Right atrium auricular region (tissue), 2 donors: ENCODE measurements around the gene LTBP2. TPM values are rescaled to one million over a fixed set of nuclear protein-coding genes. Genes with fewer than 3 reads are reported as not detected.

Source experiments
- DNase-seq: peaks from one replicate; pipeline ENCODE4 v3.0.0-alpha.2; 2019; ENCODE audit warnings: low spot score
- H3K27ac ChIP-seq, 2 donors: fragments of 200-600 bp; sonication (generic); 1 replicate in 1 of 2; 2 replicates in 1 of 2; pipeline ENCODE4 v1.5.1; 2016 to 2019
- H3K27me3 ChIP-seq, 2 donors: fragments of 200-600 bp; sonication (generic); one replicate each; pipeline versions ENCODE4 v1.5.1 to v1.6.0; 2017 to 2019
- H3K36me3 ChIP-seq: fragments of 200-600 bp; sonication (generic); one replicate; pipeline ENCODE4 v1.5.1; 2016
- H3K4me1 ChIP-seq, 2 donors: fragments of 200-600 bp; sonication (generic); one replicate each; pipeline versions ENCODE4 v1.5.1 to v1.6.0; 2017 to 2019
- H3K4me3 ChIP-seq, 2 donors: fragments of 200-600 bp; sonication (generic); 1 replicate in 1 of 2; 2 replicates in 1 of 2; pipeline ENCODE4 v1.5.1; 2017 to 2019; ENCODE audit warnings: mild to moderate bottlenecking in 1 of 2, moderate library complexity in 1 of 2
- H3K9me3 ChIP-seq, 2 donors: fragments of 200-600 bp; sonication (generic); one replicate each; pipeline ENCODE4 v1.5.1; 2019
- CTCF ChIP-seq, 2 donors: fragments of 200-600 bp; sonication (generic); IDR thresholded peaks; one replicate each; pipeline ENCODE4 v1.5.1; 2019; ENCODE audit warnings: antibody characterized with exemption in 2 of 2
- total RNA-seq, 2 donors: library from RNA; depleted of rRNA; stranded (reverse); fragments of >200 nt; gene quantifications; one replicate each; pipeline ENCODE4 v1.1.0, GENCODE V29; 2016

The LTBP2 gene
- total RNA-seq, 2 donors from 2014 or later, result 32.1 to 102 TPM

- no peaks in the 10 kb centered on the region for H3K27me3 ChIP-seq
- TF ChIP-seq CTCF (IDR thresholded peaks at IDR 0.05), result no peak
- no peak overlapping the region for H3K4me3 ChIP-seq
- DNase-seq, result no peak
- peaks cover 11% of the 10 kb centered on the region for H3K36me3 ChIP-seq
- no peaks in the 10 kb centered on the region for H3K9me3 ChIP-seq
- no peak overlapping the region for H3K27ac ChIP-seq
- H3K4me1 ChIP-seq, result no peaks in the 10 kb centered on the region
These were observed 110.3 kb downstream of the LTBP2 start for GRCh38 chr14:74501691-74502090.

- Histone ChIP-seq H3K27ac (no peak overlapping the region), H3K4me3 (no peak overlapping the region), H3K4me1 (peaks cover 0 to 5% of the 10 kb centered on the region in 2 donors), H3K36me3 (peaks cover 16% of the 10 kb centered on the region), H3K27me3 (no peaks in the 10 kb centered on the region), H3K9me3 (no peaks in the 10 kb centered on the region)
- peak; percentile 21 to 70 for TF ChIP-seq CTCF (IDR thresholded peaks at IDR 0.05)
- DNase-seq, result peak; percentile 73
These were observed 110.9 kb downstream of the LTBP2 start for GRCh38 chr14:74501135-74501614.

GRCh38 chr14:74500417-74501134 is 111.5 kb downstream of the LTBP2 start:
- H3K4me3 ChIP-seq, result no peak overlapping the region
- H3K9me3 ChIP-seq, result no peaks in the 10 kb centered on the region
- no peak overlapping the region for H3K27ac ChIP-seq
- TF ChIP-seq CTCF (IDR thresholded peaks at IDR 0.05), result no peak
- H3K4me1 ChIP-seq, result peaks cover 0 to 11% of the 10 kb centered on the region in 2 donors
- DNase-seq, result peak; percentile 55
- peaks cover 19% of the 10 kb centered on the region for H3K36me3 ChIP-seq
- no peaks in the 10 kb centered on the region for H3K27me3 ChIP-seq

GRCh38 chr14:74495356-74495755 is 116.7 kb downstream of the LTBP2 start:
- TF ChIP-seq CTCF (IDR thresholded peaks at IDR 0.05), result no peak
- no peaks in the 10 kb centered on the region for H3K27me3 ChIP-seq
- no peak overlapping the region for H3K4me3 ChIP-seq
- peaks cover 0 to 38% of the 10 kb centered on the region in 2 donors for H3K4me1 ChIP-seq
- H3K36me3 ChIP-seq, result peaks cover 11% of the 10 kb centered on the region
- no peak for DNase-seq
- H3K27ac ChIP-seq, result peak overlapping the region; percentile 28 to 93
- H3K9me3 ChIP-seq, result no peaks in the 10 kb centered on the region

GRCh38 chr14:74493343-74494261 is 118.4 kb downstream of the LTBP2 start, which contains the start of gene ISCA2:
Gene ISCA2 (plus strand): TSS chr14:74493765. CDS start chr14:74493775, 10 bp downstream.
- peak; percentile 99 for DNase-seq
- Histone ChIP-seq H3K4me3 (peak within 1 kb of the TSS; percentile 73 to 78), H3K27ac (peak within 1 kb of the TSS; percentile 96), H3K27me3 (no peaks in the 10 kb centered on the region), H3K9me3 (no peaks in the 10 kb centered on the region), H3K36me3 (peaks cover 8% of the 10 kb centered on the region), H3K4me1 (peaks cover 0 to 51% of the 10 kb centered on the region in 2 donors)
- no peak for TF ChIP-seq CTCF (IDR thresholded peaks at IDR 0.05)
